GM19240 (cell line): ENCODE data around the gene ANAPC7.
"Not testable (repeated sequence)": the region's sequence is repeated elsewhere in the genome, so short reads cannot be mapped to it uniquely, and the experiment has no call there.

Experiments
- DNase-seq: peaks from one replicate; pipeline ENCODE4 v3.0.0; 2011; ENCODE audit warnings: low spot score; ENCODE audit not compliant: insufficient read length

ANAPC7 gene, protein sequence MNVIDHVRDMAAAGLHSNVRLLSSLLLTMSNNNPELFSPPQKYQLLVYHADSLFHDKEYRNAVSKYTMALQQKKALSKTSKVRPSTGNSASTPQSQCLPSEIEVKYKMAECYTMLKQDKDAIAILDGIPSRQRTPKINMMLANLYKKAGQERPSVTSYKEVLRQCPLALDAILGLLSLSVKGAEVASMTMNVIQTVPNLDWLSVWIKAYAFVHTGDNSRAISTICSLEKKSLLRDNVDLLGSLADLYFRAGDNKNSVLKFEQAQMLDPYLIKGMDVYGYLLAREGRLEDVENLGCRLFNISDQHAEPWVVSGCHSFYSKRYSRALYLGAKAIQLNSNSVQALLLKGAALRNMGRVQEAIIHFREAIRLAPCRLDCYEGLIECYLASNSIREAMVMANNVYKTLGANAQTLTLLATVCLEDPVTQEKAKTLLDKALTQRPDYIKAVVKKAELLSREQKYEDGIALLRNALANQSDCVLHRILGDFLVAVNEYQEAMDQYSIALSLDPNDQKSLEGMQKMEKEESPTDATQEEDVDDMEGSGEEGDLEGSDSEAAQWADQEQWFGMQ

DNA sequence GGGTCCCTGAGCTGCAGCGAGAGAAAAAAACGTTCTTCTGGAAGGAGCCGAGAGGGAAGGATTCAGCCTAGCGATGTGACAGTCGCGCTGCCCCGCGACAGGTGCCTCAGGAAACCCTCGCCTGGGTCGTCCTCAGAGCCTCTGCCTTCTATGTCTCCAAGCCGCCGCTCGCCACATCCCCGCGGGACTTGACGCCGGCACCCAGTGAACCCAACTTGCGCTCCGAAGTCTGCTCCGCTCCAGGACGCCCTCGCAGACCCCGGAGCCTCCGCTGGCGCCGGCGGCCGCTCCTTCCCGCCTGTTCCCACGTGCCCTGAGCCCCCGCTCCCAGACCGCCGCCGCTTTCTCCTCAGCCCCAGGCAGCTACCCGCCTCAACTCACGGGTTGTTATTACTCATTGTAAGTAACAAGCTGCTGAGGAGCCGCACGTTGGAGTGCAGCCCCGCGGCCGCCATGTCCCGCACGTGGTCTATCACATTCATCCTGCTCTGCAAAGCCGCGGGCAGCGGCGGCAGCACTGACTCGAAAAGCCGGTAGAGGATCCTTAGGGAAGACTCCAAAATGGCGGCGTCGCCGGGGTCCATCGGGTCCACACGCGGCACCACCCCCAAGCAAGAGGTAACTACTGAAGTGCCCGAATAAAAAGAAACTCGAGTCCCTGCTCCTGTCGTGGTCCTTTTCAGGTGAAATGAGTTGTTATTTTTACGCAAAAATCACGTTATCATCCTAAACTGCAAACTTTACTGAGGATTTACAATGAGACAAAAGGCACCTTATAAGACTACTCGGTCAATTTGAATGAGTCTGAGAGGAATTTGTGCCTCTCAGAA is at the start of gene ANAPC7:
Gene ANAPC7, minus strand, starts transcription at position 563 of the 830 bp plus-strand sequence. Its CDS starts 81 bp downstream, at position 482.
- DNase-seq = peak; percentile 62

DNA sequence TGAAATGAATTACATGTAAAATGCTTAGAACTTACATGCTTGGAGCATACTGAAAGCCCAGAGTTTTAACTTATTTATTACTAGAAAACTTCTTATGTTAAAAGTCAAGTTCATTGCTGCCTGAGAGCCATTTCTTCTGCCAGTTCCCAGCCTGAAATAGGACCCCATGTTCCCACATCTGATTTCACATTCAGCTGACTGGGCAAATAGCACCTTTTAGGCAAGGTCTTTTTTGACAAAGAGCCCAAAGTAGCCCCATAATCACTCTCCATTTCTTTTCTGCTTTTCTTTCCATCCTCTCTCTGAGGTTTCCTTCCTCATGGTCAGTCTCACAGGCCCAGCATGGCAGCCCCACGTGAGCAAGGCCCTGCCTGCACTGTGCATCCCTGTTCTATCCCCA is 47.8 kb upstream of the ANAPC7 start:
- DNase-seq = no peak

DNA sequence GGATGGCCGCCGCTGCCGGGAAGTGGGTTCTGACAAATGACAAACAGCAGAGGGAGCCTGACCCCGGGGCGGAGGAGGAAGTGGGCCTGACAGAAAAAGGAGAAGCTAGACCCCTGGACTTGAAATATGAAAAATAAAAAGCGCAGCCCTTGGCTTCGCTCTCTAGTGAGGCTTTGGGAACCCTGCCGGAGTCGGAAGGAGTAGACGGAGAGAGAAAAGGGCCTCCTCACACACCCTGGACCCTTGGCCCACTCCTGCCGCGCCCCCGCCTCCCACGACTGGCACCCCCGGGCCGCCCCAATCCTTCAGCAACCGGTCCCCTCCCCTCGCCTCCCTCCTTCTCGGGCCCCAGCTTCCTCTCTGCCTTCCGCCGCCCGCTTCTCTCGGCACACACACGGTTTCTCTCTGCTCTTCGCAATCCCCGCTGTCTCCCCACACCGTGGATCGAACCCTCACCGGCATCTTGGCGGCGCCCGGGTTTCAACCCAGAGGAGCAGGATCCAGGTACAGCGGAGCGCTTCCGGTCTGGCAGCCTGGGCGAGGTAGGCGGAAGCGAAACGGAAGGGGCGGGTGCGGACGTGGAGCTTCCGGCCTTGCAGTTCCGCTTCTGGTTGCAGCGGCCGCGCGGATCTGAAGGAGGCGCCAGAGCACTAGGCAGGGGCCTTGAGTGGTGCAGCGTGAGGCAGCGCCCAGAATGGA is 46.4 kb upstream of the ANAPC7 start, which contains the start of gene ARPC3:
Gene ARPC3, minus strand, starts transcription at position 539 of the 699 bp plus-strand sequence. Its CDS starts 77 bp downstream, at position 462.
- peak; percentile 70 for DNase-seq

DNA sequence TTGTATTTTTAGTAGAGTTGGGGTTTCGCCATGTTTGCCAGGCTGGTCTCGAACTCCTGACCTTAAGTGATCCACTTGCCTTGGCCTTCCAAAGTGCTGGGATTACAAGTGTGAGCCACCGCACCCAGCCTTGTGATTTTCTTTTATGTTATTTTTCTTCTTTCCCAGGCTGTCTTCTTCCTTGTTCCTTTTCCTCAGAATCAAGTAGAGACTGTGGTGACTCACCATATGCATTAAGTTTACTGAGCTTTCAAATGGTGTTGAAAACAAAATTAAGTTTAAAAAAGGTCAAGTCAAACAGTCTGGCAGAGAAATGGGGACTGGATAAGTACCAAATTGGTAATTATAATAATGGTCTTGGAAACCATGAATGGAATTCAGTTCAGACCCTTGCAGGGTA is 40.9 kb upstream of the ANAPC7 start:
- DNase-seq = no peak

DNA sequence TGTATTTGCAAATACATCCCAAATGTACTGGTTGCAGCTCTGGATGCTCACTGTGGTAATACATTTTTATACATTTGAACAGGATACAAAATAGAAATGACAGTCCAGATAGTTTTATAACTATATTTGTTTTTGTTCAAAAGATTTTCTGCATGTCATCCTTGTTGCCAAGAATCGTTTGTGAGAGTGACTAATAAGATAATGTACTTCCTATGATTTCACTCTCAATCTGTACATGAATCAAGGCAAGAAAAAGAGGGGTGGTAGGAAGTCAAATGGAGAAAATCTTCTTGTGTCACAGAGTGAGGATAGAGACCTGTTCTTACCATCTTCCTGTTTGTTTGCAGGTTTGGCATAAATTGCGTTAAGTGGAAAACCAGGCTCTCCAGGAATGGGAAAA is 32.7 kb upstream of the ANAPC7 start:
- no peak for DNase-seq

DNA sequence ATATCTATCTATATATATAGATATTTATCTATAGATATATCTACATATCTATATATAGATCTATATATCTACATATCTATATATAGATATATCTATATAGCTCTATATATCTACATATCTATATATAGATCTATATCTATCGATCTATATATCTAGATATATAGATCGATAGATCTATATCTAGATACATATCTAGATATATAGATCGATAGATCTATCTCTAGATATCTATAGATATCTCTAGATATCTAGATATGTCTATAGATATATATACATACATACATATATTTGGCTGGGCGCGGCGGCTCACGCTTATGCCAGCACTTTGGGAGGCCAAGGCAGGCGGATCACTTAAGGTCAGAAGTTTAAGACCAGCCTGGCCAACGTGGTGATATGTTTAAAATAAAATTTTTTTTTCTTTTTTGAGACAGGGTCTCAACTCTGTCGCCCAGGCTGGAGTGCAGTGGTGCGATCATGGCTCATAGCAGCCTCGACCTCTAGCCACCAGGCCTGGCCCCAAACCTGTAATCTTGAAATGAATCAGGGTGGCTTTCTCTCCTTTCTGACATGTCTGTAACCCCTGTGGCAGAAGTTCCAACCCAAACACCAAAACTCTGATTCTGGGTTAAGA is 28.6 kb upstream of the ANAPC7 start:
- no peak for DNase-seq

DNA sequence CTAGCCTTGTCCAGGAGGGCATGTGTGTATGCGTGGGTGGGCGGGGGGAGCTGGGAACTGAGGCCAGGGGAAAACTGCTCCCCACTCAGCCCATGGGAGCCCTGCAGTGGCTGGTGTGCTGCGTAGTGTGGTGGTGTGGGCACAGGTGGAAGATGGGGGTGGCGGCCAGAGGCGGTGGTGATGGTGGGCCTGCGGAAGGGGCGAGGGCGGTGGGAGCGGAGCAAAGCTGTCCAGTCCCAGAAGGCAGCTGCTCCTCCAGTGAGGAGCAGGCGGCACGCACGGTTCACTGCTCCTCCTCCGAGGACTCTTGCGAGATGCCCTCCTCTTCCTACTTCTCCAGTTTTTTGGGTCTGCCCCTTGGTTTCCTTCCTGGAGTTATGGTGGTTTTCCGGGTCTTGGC is 26.2 kb upstream of the ANAPC7 start:
- DNase-seq = not testable (repeated sequence)

DNA sequence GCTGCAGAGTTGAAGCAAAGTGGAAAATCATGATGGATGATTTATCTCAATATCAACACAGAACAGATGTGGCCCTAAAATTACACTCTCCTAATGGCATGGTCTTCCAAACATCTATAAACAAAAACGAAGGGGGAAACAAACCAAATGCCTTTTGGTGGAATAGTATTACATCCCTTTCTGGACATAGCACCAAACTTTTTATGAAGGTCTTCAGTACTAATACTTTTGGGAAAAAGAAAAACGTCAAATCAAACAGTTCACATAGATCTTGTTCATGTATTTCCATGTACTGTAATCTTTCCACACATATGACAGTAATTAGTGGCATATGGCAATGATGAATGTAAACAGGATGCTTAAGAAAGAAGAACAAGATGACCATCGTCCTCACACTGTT is 22.9 kb upstream of the ANAPC7 start:
- DNase-seq = no peak

DNA sequence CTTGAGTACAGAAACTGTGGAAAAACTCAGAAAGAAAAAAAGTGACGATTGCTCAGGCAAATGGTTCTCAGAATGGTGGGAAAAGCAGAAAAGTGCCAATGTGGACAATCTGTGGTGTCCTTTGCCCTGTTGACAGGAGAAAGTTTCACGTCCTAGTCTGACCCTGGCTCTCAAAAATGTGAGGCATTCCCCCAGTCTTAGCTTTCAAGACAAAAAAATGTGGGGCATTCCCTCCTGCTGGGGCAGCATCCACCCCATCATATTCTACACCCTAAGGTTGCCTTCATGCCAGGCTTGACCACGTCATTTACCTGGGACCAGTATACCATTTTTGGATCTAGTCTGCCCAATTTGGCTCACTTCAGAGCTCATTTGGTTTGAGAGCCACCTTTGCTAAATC is 20.7 kb upstream of the ANAPC7 start:
- no peak for DNase-seq

DNA sequence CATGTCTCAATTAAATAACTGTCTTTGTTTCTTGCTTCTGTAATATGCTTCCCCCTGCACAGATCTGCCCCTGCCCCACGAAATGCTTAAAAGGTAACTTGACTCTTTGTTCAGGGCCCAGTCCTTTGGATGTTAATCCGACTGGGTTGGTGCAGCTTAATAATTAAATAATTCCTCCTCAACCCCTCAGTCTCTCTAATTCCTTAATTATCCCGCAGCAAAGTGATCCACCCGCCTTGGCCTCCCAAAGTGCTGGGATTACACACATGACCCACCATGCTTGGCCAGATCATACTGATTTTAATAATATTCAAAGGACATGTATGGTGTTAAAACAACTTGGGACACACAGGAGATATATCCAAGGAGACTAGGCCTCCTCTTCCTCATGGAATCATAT is 18.2 kb upstream of the ANAPC7 start:
- DNase-seq = no peak

DNA sequence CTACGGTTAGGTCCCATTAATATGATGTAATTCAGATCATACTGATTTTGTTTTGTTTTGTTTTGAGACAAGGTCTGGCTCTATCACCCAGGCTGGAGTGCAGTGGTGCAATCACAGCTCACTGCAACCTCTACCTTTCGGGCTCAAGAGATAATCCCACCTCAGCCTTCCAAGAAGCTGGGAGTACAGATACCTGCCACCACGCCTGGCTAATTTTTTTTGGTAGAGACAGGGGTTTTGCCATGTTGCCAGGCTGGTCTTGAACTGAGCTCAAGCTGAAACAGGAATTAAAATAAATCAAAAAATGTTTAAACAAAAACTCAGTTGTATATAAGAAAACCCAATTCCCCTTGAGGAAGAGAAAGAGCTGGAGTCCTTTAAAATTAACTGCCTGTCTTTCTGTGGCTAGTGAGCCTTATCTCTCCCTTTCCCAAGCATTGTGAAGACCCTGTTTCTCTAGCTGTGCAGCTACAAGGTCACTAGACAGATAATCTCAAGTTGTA is 17.7 kb upstream of the ANAPC7 start:
- no peak for DNase-seq

DNA sequence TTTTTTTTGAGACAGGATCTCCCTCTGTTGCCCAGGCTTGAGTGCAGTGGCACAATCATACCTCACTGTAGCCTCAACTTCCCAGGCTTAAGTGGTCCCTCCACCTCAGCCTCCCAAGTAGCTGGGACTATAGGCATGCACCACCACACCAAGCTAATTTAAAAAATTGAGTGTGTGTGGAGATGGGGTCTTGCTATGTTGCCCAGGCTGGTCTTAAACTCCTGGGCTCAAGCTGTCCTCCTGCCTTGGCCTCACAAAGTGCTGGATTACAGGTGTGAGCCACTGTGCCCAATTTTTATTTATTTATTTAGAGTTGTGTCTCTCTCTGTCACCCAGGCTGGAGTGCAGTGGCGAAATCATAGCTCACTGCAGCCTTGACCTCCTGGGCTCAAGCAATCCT is 17.1 kb upstream of the ANAPC7 start:
- not testable (repeated sequence) for DNase-seq

DNA sequence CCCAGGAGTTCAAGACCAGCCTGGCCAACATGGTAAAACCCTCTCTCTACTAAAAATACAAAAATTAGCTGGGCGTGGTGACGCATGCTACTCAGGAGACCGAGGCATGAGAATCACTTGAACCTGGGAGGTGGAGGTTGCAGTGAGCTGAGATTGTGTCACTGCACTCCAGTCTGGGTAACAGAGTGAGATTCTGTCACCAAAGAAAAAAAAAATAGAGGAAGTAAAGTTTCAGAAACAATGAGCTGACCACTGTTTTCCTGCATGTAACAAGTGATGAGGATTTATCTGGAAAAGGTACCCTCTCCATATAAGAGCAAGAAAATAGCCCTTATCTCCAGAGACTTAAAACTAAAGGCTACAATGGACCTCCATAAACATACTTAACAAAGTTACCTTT is 13.6 kb upstream of the ANAPC7 start:
- DNase-seq = not testable (repeated sequence)

DNA sequence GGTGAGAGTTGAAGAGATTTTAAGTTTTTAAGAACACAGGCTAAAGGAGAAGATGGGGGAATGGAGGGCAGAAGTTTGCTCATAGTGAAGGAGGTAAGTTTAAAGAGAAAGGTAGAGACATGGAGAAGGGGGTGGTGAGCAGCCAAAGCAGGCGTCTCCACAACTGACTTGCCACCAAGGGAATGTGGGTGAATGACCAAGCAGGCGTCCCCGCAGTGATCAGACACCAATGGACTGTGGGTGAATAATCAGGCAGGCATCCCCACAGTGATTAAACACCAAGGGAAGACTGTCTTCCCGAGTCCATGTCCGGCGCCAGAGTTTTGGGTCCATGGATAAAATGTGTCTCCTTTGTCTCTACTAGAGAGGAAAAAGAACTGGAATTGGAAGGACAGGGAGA is 6.6 kb upstream of the ANAPC7 start:
- not testable (repeated sequence) for DNase-seq

DNA sequence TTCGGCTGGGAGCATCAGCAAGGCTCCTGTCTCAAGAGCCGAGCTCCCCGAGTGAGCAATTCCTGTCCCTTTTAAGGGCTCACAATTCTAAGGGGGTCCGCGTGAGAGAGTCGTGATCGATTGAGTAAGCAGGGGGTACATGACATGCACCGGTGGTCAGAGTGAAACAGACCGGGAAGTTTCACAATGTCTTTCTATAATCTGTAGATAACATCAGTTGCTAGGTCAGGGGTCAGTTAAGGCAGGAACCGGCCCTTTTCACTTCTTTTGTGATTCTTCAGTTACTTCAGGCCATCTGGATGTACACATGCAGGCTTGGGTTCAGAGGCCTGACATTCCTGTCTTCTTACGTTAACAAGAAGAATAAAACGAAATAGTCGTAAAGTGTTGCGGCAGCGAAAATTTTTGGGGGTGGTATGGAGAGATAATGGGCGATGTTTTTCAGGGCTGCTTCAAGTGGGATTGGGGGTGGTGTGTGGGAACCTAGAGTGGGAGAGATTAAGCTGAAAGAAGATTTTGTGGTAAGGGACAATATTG is 1.7 kb upstream of the ANAPC7 start:
- DNase-seq = not testable (repeated sequence)

DNA sequence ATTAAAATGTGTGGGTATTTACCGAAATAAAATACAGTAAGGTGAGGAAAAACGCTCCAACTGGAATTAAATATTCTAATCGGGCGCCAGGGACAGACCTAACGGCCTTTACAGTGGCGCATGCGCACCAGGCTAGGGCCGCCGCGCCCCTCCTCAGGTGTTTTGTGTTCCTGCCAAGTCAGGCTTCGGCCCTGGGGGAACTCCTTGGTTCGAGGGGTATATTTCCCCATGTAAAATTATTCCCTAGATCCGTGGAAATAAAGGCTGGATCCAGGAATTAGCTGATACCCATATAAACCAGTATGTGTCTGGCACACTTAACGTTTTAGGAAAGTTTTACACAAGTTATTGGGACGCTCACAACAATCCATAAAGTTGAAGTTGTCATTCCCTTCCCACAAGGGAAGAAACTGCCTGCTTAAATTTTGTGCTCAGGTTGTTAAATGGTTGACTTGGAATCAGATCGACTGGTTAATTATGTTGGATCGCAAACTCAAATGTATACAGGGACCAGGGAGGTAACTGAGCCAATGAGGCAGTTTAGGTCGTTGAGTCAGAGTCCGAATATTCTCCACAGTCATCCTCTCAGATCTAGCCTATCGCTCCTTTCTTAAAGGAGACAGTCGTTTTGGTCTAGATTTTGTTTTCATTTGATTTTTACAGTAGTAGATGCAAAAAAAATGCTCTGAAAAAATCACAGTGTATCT is 621 bp upstream of the ANAPC7 start:
- peak; percentile 81 for DNase-seq

DNA sequence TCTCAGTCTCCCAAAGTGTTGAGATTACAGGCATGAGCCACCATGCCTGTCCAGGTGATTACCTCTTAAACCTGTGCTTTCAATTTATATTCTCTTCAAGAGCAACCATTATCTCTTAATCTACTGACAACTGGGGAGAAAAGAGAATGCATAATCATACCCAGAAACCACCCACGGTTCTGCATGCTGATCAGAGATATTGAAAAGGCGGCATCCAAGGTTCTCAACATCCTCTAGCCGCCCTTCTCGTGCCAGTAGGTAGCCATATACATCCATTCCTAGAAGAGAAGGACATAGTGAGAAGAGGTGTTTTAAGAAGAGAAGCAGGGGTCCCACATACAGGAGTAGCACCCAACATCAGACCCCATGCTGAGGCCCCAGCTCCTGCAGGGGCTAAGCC is 20.8 kb downstream of the ANAPC7 start:
- DNase-seq = no peak

DNA sequence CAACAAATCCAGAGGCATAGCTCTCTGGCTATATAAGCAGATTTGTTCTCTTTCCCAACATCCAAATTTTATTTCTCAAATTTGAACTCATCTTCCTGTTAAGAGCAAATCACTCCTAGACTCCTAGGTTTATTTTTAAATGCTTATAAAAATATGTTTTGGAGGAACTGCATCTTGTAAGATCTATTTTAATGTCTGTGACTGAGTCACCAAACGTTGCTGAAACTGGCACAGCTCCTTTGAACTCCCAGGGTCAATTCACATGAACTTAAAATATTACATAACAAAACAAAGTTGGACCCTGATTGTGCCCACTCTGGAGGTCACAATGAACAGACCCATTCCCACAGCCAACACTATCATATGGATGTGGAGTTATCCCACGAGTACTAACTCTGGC is 23.9 kb downstream of the ANAPC7 start:
- no peak for DNase-seq

DNA sequence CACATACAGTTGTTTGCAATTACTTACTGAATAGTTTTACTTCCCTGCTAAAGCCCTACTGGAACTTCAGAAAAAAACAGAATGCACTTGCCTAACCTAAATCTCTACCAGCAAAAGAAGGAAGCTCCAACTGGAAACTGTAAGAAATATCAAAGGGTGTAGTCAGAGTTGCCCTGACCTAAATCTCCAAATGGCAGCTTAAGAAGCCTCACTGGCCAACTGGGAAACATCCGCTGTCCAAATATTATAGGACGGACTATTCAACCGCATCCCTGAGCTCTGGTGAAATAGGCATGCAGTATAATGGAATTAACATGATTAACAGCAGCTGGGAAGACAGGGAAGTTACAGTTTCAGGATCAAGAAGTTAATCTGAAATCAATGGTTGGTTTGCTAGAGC is 24.3 kb downstream of the ANAPC7 start:
- no peak for DNase-seq
